H1 (cell line): ENCODE data around the gene AFAP1L1. TPM values are rescaled to one million over a fixed set of nuclear protein-coding genes. Genes with fewer than 3 reads are reported as not detected.

Source experiments
- CTCF ChIA-PET: fragments of 300-600 bp; sonication (Branson Sonifier 250); formaldehyde crosslinking; loops from one replicate; lab custom pipeline; 2021; ENCODE audit not compliant: partially characterized antibody; lab: Charles Lee
- POLR2A ChIA-PET: fragments of 300-600 bp; sonication (Branson Sonifier 250); formaldehyde crosslinking; loops from one replicate; lab custom pipeline; 2021; ENCODE audit warnings: inconsistent platforms; ENCODE audit not compliant: partially characterized antibody; lab: Charles Lee
- DNase-seq, 2 experiments: peaks; one replicate each; pipeline versions ENCODE4 v3.0.0 to v3.0.0-alpha.2; 2010 to 2022; ENCODE audit warnings: low spot score in 2 of 2, low read depth in 1 of 2, mixed read lengths in 1 of 2
- FAIRE-seq: peaks from 2 replicates; lab custom pipeline; 2011; peaks lifted over from hg19 to GRCh38; lab: Jason Lieb, UNC
- H2AFZ ChIP-seq: 2 replicates; pipeline ENCODE4 v1.8.1; 2012; ENCODE audit warnings: low read length, inconsistent platforms
- H2AK5ac ChIP-seq: 2 replicates; pipeline ENCODE4 v1.6.1; 2013; ENCODE audit warnings: low read depth, low read length
- H2BK120ac ChIP-seq: replicated peaks from 2 replicates; pipeline ENCODE3; 2013; ENCODE audit warnings: low read depth, low read length, inconsistent platforms
- H2BK12ac ChIP-seq: 2 replicates; pipeline ENCODE4 v1.6.1; 2013; ENCODE audit warnings: low read depth, low read length
- H2BK15ac ChIP-seq: 2 replicates; pipeline ENCODE4 v1.6.1; 2013; ENCODE audit warnings: low read length
- H2BK20ac ChIP-seq: 2 replicates; pipeline ENCODE4 v1.6.1; 2013; ENCODE audit warnings: low read length
- H2BK5ac ChIP-seq: 2 replicates; pipeline ENCODE4 v1.6.1; 2013; ENCODE audit warnings: low read depth, low read length
- H3K14ac ChIP-seq: 2 replicates; pipeline ENCODE4 v1.6.1; 2013; ENCODE audit warnings: inconsistent platforms; ENCODE audit not compliant: insufficient read length
- H3K18ac ChIP-seq: 2 replicates; pipeline ENCODE4 v1.6.1; 2013; ENCODE audit warnings: low read length; ENCODE audit errors: extremely low read depth
- H3K23ac ChIP-seq: 2 replicates; pipeline ENCODE4 v1.6.1; 2013; ENCODE audit warnings: inconsistent platforms; ENCODE audit not compliant: insufficient read length
- H3K23me2 ChIP-seq: 2 replicates; pipeline ENCODE4 v1.6.1; 2013; ENCODE audit warnings: low read depth, low read length
- H3K27ac ChIP-seq: 2 replicates; pipeline ENCODE4 v1.6.1; 2011; ENCODE audit warnings: low read depth, low read length, inconsistent platforms
- H3K27me3 ChIP-seq, 4 experiments: replicated peaks in 1 of 4; 1 replicate in 1 of 4; 2 replicates in 3 of 4; pipeline versions ENCODE4 v1.6.1 to v1.8.1; 2011 to 2013; ENCODE audit warnings: low read length in 3 of 4, mild to moderate bottlenecking in 3 of 4, inconsistent platforms in 2 of 4, mixed read lengths in 2 of 4, moderate library complexity in 1 of 4; ENCODE audit not compliant: control insufficient read depth in 3 of 4, insufficient read depth in 3 of 4; ENCODE audit errors: extremely low read depth in 1 of 4
- H3K36me3 ChIP-seq, 4 experiments: 2 replicates each; pipeline versions ENCODE4 v1.6.1 to v1.8.1; 2011 to 2013; ENCODE audit warnings: mild to moderate bottlenecking in 4 of 4, low read length in 3 of 4, moderate library complexity in 2 of 4, control low read depth in 1 of 4, inconsistent platforms in 1 of 4; ENCODE audit not compliant: insufficient read depth in 4 of 4, control insufficient read depth in 2 of 4
- H3K4ac ChIP-seq: replicated peaks from 2 replicates; pipeline ENCODE3; 2013; ENCODE audit warnings: low read length, low read depth, mixed read lengths, inconsistent platforms; ENCODE audit not compliant: insufficient read length
- H3K4me1 ChIP-seq, 4 experiments: replicated peaks in 1 of 4; 1 replicate in 1 of 4; 2 replicates in 3 of 4; pipeline versions ENCODE4 v1.6.1 to v1.8.1; 2011 to 2013; ENCODE audit warnings: low read length in 3 of 4, inconsistent platforms in 2 of 4, mixed read lengths in 1 of 4; ENCODE audit not compliant: insufficient read depth in 4 of 4, control insufficient read depth in 3 of 4
- H3K4me2 ChIP-seq, 2 experiments: 2 replicates each; pipeline versions ENCODE4 v1.6.1 to v1.8.1; 2011 to 2013; ENCODE audit warnings: low read depth in 2 of 2, low read length in 2 of 2, control low read depth in 1 of 2, inconsistent platforms in 1 of 2, mild to moderate bottlenecking in 1 of 2; ENCODE audit not compliant: insufficient read depth in 1 of 2
- H3K4me3 ChIP-seq, 4 experiments: fragments of 200-600, 300-600 bp in 1 of 4; sonication (generic), shearing (Covaris generic), sonication (Bioruptor Twin) in 1 of 4; 2 replicates each; pipeline versions ENCODE4 v1.5.1 to v1.8.1; 2011 to 2016; ENCODE audit warnings: low read length in 4 of 4, low read depth in 3 of 4, control low read depth in 2 of 4, inconsistent platforms in 2 of 4, mild to moderate bottlenecking in 2 of 4, mixed read lengths in 1 of 4, moderate library complexity in 1 of 4; ENCODE audit not compliant: insufficient read depth in 2 of 4; ENCODE audit errors: extremely low read depth in 1 of 4
- H3K56ac ChIP-seq: replicated peaks from 2 replicates; pipeline ENCODE3; 2013; ENCODE audit warnings: low read depth, mild to moderate bottlenecking, mixed read lengths, low read length, inconsistent platforms; ENCODE audit not compliant: insufficient read length
- H3K79me1 ChIP-seq: 2 replicates; pipeline ENCODE4 v1.6.1; 2013; ENCODE audit warnings: low read depth, low read length, control low read depth
- H3K79me2 ChIP-seq, 2 experiments: 2 replicates each; pipeline versions ENCODE4 v1.6.1 to v1.8.1; 2012 to 2013; ENCODE audit warnings: low read length in 2 of 2, mild to moderate bottlenecking in 2 of 2, inconsistent platforms in 1 of 2; ENCODE audit not compliant: insufficient read depth in 2 of 2, control insufficient read depth in 1 of 2
- H3K9ac ChIP-seq, 4 experiments: replicated peaks in 1 of 4; 1 replicate in 1 of 4; 2 replicates in 3 of 4; pipeline versions ENCODE4 v1.6.1 to v1.8.1; 2011 to 2013; ENCODE audit warnings: low read depth in 3 of 4, low read length in 3 of 4, control low read depth in 2 of 4, mild to moderate bottlenecking in 2 of 4, moderate library complexity in 2 of 4, inconsistent platforms in 1 of 4; ENCODE audit errors: extremely low read depth in 1 of 4
- H3K9me3 ChIP-seq, 2 experiments: 2 replicates each; pipeline versions ENCODE4 v1.6.1 to v1.8.1; 2012 to 2013; ENCODE audit warnings: mild to moderate bottlenecking in 2 of 2, moderate library complexity in 2 of 2, control low read depth in 1 of 2, inconsistent platforms in 1 of 2, low read depth in 1 of 2, low read length in 1 of 2, mixed read lengths in 1 of 2; ENCODE audit not compliant: insufficient read depth in 2 of 2
- H4K20me1 ChIP-seq, 2 experiments: replicated peaks in 1 of 2; 2 replicates each; pipeline versions ENCODE3 to v1.8.1; 2011 to 2013; ENCODE audit warnings: inconsistent platforms in 2 of 2, low read length in 2 of 2, mild to moderate bottlenecking in 1 of 2; ENCODE audit not compliant: insufficient read depth in 2 of 2, control insufficient read depth in 1 of 2
- H4K5ac ChIP-seq: 2 replicates; pipeline ENCODE4 v1.6.1; 2013; ENCODE audit warnings: low read length, low read depth, mixed read lengths, inconsistent platforms; ENCODE audit not compliant: insufficient read length
- H4K8ac ChIP-seq: 2 replicates; pipeline ENCODE4 v1.8.0; 2013; ENCODE audit warnings: mild to moderate bottlenecking, moderate library complexity, low read length, inconsistent platforms; ENCODE audit not compliant: insufficient read depth; ENCODE audit errors: extremely low read depth
- H4K91ac ChIP-seq: replicated peaks from 2 replicates; pipeline ENCODE3; 2013; ENCODE audit warnings: low read length, mixed read lengths, inconsistent platforms; ENCODE audit not compliant: insufficient read length
- RXRA ChIP-seq: IDR thresholded peaks from 2 replicates; pipeline ENCODE4 v1.6.1; 2011; ENCODE audit warnings: low read depth, mild to moderate bottlenecking, low read length, moderate library complexity; ENCODE audit not compliant: insufficient read depth
- SP1 ChIP-seq: IDR thresholded peaks from 2 replicates; pipeline ENCODE4 v1.6.1; 2011; ENCODE audit warnings: low read depth, low read length
- USF2 ChIP-seq: IDR thresholded peaks from 2 replicates; pipeline ENCODE4 v1.6.1; 2011; ENCODE audit warnings: low read length, improper control_type of control experiment
- WGBS, 2 experiments: shearing (Covaris generic) in 1 of 2; methylation state at CpG; one replicate each; pipeline versions ENCODE4 v1.1.6 to v1.1.7; 2013 to 2015; ENCODE audit warnings: low lambda C conversion rate in 2 of 2, mixed read lengths in 2 of 2, inconsistent platforms in 1 of 2, low coverage in 1 of 2, missing lambda C conversion rate in 1 of 2; ENCODE audit not compliant: insufficient replicate concordance in 2 of 2, insufficient coverage in 1 of 2, insufficient read length in 1 of 2; ENCODE audit errors: extremely low coverage in 1 of 2, missing lambda C conversion rate in 1 of 2; 5-methylcytosine and 5-hydroxymethylcytosine counted together
- polyA plus RNA-seq, 7 experiments: library from polyadenylated mRNA; depleted of rRNA in 3 of 7; stranded (reverse) in 5 of 7; unstranded in 2 of 7; fragments of >200 nt in 5 of 7; fragments of 200-250 nt in 2 of 7; gene quantifications; 1 replicate in 5 of 7; 2 replicates in 1 of 7; 4 replicates in 1 of 7; pipeline versions ENCODE4 v1.2.1 to v1.2.3, GENCODE V29; 2011 to 2013; ENCODE audit warnings: missing spikeins in 2 of 7, mixed read lengths in 2 of 7
- total RNA-seq: library from RNA; stranded (reverse); fragmentation: NEBNext Ultra II Directional; extraction: Animal tissue kit (Norgen Biotek cat#: 25700); gene quantifications from 2 replicates; pipeline ENCODE4 v1.2.1, GENCODE V29; 2021
- TF ChIP-seq, protein P1 (sequence below): IDR thresholded peaks from 2 replicates; pipeline ENCODE4 v1.6.1; 2012; ENCODE audit warnings: inconsistent platforms

AFAP1L1 gene
- total and polyA plus RNA-seq, 2 of the 8 experiments (the other 6 are each of a cell fraction or from before 2014, with no cell fraction given): 0.79 to 4.7 TPM

- Histone ChIP-seq H3K4me3 (no peak overlapping the region), H2BK20ac (no peak overlapping the region), H3K4me2 (no peak overlapping the region), H3K27ac (no peak overlapping the region), H3K27me3 (no peaks in the 10 kb centered on the region), H3K4ac (no peak overlapping the region), H3K79me1 (no peaks in the 10 kb centered on the region), H2AK5ac (no peak overlapping the region), H3K14ac (no peak overlapping the region), H3K36me3 (no peaks in the 10 kb centered on the region), H4K5ac (no peak overlapping the region), H3K23me2 (no peaks in the 10 kb centered on the region), H3K18ac (no peak overlapping the region), H3K9ac (no peak overlapping the region), H4K91ac (no peak overlapping the region), H2BK5ac (no peak overlapping the region), H3K9me3 (no peaks in the 10 kb centered on the region), H4K20me1 (no peaks in the 10 kb centered on the region), H3K23ac (no peak overlapping the region), H2BK12ac (no peak overlapping the region), H3K4me1 (peaks cover 0 to 6% (median 1%) of the 10 kb centered on the region in 4 experiments; a peak in 4 of 7 replicates), H2BK120ac (no peak overlapping the region), H4K8ac (no peak overlapping the region), H3K56ac (no peak overlapping the region), H2BK15ac (no peak overlapping the region), H2AFZ (peak overlapping the region; percentile 85), H3K79me2 (no peaks in the 10 kb centered on the region)
- no peak for FAIRE-seq
- no peak for TF ChIP-seq RXRA
- peak; percentile 39; the same call in 1 of the 2 replicates for TF ChIP-seq USF2
- TF ChIP-seq, protein P1, sequence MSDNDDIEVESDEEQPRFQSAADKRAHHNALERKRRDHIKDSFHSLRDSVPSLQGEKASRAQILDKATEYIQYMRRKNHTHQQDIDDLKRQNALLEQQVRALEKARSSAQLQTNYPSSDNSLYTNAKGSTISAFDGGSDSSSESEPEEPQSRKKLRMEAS: peak; percentile 36; the same call in 1 of the 2 replicates
- TF ChIP-seq SP1: 0 out of 2 replicates have a peak, but pooled peaks have one; percentile 17
- ChIA-PET POLR2A (interaction anchor here (1.5 to 1.9 kb wide), 2 partner anchors 24 to 28 kb away, joined by 4 to 10 read pairs; partner anchors contain the start of gene GRPEL2), CTCF (interaction anchor here (0.6 to 5.1 kb wide), 13 partner anchors 9 to 193 kb away, joined by 3 to 43 read pairs (median 4); no protein-coding TSS in a partner anchor)
- DNase-seq: no peak
- WGBS, 2 experiments: 90% methylated on average over 4 of the region's 4 CpGs; no CpG with 5 or more reads in 1 of the 2 experiments
Observed at GRCh38 chr5:149320791-149321330, 49.2 kb downstream of the AFAP1L1 start.
